HepG2 (cell line): ENCODE measurements around the gene GLUD2. TPM values are rescaled to one million over a fixed set of nuclear protein-coding genes. Genes with fewer than 3 reads are reported as not detected.
A peak's percentile ranks its signal among the peaks of the same experiment; 100 is the strongest.

Experiments used
- ARID4A ChIP-seq: sonication (generic); formaldehyde crosslinking; IDR thresholded peaks from 2 replicates; pipeline ENCODE4 v1.5.0; 2020; ENCODE audit warnings: mild to moderate bottlenecking, missing genetic modification reagents, borderline replicate concordance
- ESRRA ChIP-seq: sonication (generic); formaldehyde crosslinking; IDR thresholded peaks from 2 replicates; pipeline ENCODE4 v1.5.1; 2020; ENCODE audit warnings: mild to moderate bottlenecking, low read depth, missing genetic modification reagents
- FOSL1 ChIP-seq: sonication (generic); formaldehyde crosslinking; IDR thresholded peaks from 2 replicates; pipeline ENCODE4 v1.9.0; 2021; ENCODE audit warnings: missing genetic modification reagents, borderline replicate concordance
- FOSL2 ChIP-seq: sonication (generic); formaldehyde crosslinking; IDR thresholded peaks from 2 replicates; pipeline ENCODE4 v1.4.0; 2020; ENCODE audit warnings: missing genetic modification reagents
- HNRNPL ChIP-seq: fragments of 200-400 bp; formaldehyde crosslinking; IDR thresholded peaks from 2 replicates; pipeline ENCODE4 v1.6.1; 2017; ENCODE audit warnings: mild to moderate bottlenecking, low read depth, low read length
- HOMEZ ChIP-seq: IDR thresholded peaks from 2 replicates; pipeline ENCODE4 v1.6.1; 2016; ENCODE audit warnings: low read depth
- HOXD1 ChIP-seq: sonication (generic); formaldehyde crosslinking; IDR thresholded peaks from 2 replicates; pipeline ENCODE4 v1.5.0; 2020; ENCODE audit warnings: missing genetic modification reagents
- ISX ChIP-seq: sonication (generic); formaldehyde crosslinking; conservative IDR thresholded peaks from 2 replicates; pipeline ENCODE4 v1.5.0; 2020; ENCODE audit warnings: missing genetic modification reagents
- KAT2B ChIP-seq: fragments of 150-350 bp; IDR thresholded peaks from 2 replicates; pipeline ENCODE4 v1.6.1; 2014; ENCODE audit warnings: low read depth, low read length, borderline replicate concordance
- KLF11 ChIP-seq: IDR thresholded peaks from 2 replicates; pipeline ENCODE4 v1.6.1; 2016; ENCODE audit warnings: missing compliant biosample characterization
- MAFF ChIP-seq: IDR thresholded peaks from 2 replicates; pipeline ENCODE4 v1.6.1; 2011; ENCODE audit warnings: low read depth, low read length, improper control_type of control experiment
- MAFK ChIP-seq, 2 experiments: IDR thresholded peaks in 1 of 2; conservative IDR thresholded peaks in 1 of 2; 2 replicates each; pipeline ENCODE4 v1.6.1; 2011; ENCODE audit warnings: improper control_type of control experiment in 2 of 2, low read length in 2 of 2
- MAZ ChIP-seq, 2 experiments: sonication (generic) in 1 of 2; formaldehyde crosslinking in 1 of 2; IDR thresholded peaks; 2 replicates each; pipeline versions ENCODE4 v1.5.0 to v1.6.1; 2012 to 2020; ENCODE audit warnings: low read depth in 2 of 2, mild to moderate bottlenecking in 2 of 2, borderline replicate concordance in 1 of 2, improper control_type of control experiment in 1 of 2, low read length in 1 of 2, missing genetic modification reagents in 1 of 2, moderate library complexity in 1 of 2
- NFYC ChIP-seq: IDR thresholded peaks from 2 replicates; pipeline ENCODE4 v1.6.1; 2016; ENCODE audit warnings: missing genetic modification reagents, missing compliant biosample characterization
- NR3C1 ChIP-seq: sonication (generic); formaldehyde crosslinking; IDR thresholded peaks from 2 replicates; pipeline ENCODE4 v1.4.0; 2020; ENCODE audit warnings: missing genetic modification reagents
- ONECUT2 ChIP-seq: sonication (generic); formaldehyde crosslinking; IDR thresholded peaks from 2 replicates; pipeline ENCODE4 v1.4.0; 2020; ENCODE audit warnings: missing genetic modification reagents
- RFXANK ChIP-seq: IDR thresholded peaks from 2 replicates; pipeline ENCODE4 v1.6.1; 2016
- SALL1 ChIP-seq: sonication (generic); formaldehyde crosslinking; IDR thresholded peaks from 2 replicates; pipeline ENCODE4 v1.8.0; 2022; ENCODE audit warnings: mild to moderate bottlenecking, missing genetic modification reagents
- SETDB1 ChIP-seq: sonication (generic); formaldehyde crosslinking; IDR thresholded peaks from 2 replicates; pipeline ENCODE4 v1.5.1; 2020; ENCODE audit warnings: missing genetic modification reagents, mild to moderate bottlenecking, borderline replicate concordance
- SIX1 ChIP-seq: sonication (generic); formaldehyde crosslinking; IDR thresholded peaks from 2 replicates; pipeline ENCODE4 v1.4.0; 2020; ENCODE audit warnings: missing genetic modification reagents, borderline replicate concordance
- SMARCE1 ChIP-seq: fragments of 450-650 bp; IDR thresholded peaks from 2 replicates; pipeline ENCODE4 v1.6.1; 2017; ENCODE audit warnings: borderline replicate concordance
- ZBTB37 ChIP-seq: sonication (generic); formaldehyde crosslinking; IDR thresholded peaks from 2 replicates; pipeline ENCODE4 v1.4.0; 2020; ENCODE audit warnings: mild to moderate bottlenecking, missing genetic modification reagents
- ZBTB7A ChIP-seq: sonication (generic); formaldehyde crosslinking; IDR thresholded peaks from 2 replicates; pipeline ENCODE4 v1.8.0; 2022; ENCODE audit warnings: mild to moderate bottlenecking, missing genetic modification reagents
- ZKSCAN8 ChIP-seq: IDR thresholded peaks from 2 replicates; pipeline ENCODE4 v1.6.1; 2016; ENCODE audit warnings: borderline replicate concordance, missing genetic modification reagents, missing compliant biosample characterization
- ZNF225 ChIP-seq: sonication (generic); formaldehyde crosslinking; IDR thresholded peaks from 2 replicates; pipeline ENCODE4 v1.4.0; 2020; ENCODE audit warnings: mild to moderate bottlenecking, missing genetic modification reagents
- ZNF296 ChIP-seq: sonication (generic); formaldehyde crosslinking; conservative IDR thresholded peaks from 2 replicates; pipeline ENCODE4 v1.5.0; 2020; ENCODE audit warnings: mild to moderate bottlenecking, missing genetic modification reagents
- ZSCAN30 ChIP-seq: sonication (generic); formaldehyde crosslinking; IDR thresholded peaks from 2 replicates; pipeline ENCODE4 v1.5.0; 2020; ENCODE audit warnings: mild to moderate bottlenecking, missing genetic modification reagents
- polyA plus RNA-seq, 8 experiments: library from polyadenylated mRNA; depleted of rRNA in 3 of 8; stranded (reverse) in 7 of 8; unstranded in 1 of 8; fragments of >200 nt; fragmentation: Illumina TruSeq in 4 of 8; extraction: Trizol in 4 of 8; gene quantifications; 2 replicates each; pipeline versions ENCODE4 v1.2.1 to v1.2.3, GENCODE V29; 2011 to 2016; ENCODE audit warnings: low read depth in 4 of 8, missing spikeins in 1 of 8, mixed read lengths in 1 of 8; ENCODE audit not compliant: insufficient read depth in 1 of 8
- total RNA-seq, 5 experiments: library from RNA; depleted of rRNA; stranded (reverse); fragments of >200 nt; fragmentation: Illumina TruSeq; extraction: Trizol; gene quantifications; 2 replicates each; pipeline ENCODE4 v1.2.3, GENCODE V29; 2016; ENCODE audit warnings: low read depth in 1 of 5

Gene GLUD2
- total and polyA plus RNA-seq, 2 of the 13 experiments (the other 11 are each of a cell fraction or from before 2014, with no cell fraction given): 3.4 to 8.0 TPM

- TF ChIP-seq ARID4A (CRISPR knock-in tag) (no peak), SALL1 (CRISPR knock-in tag) (peak; percentile 19; the same call in 1 of the 2 replicates), NR3C1 (CRISPR knock-in tag) (no peak), ZNF225 (CRISPR knock-in tag) (no peak), KAT2B (peak; percentile 96), MAZ (IDR thresholded peaks at IDR 0.05; ENCODE audit: borderline replicate concordance, low read depth, low read length) (no peak), MAZ (CRISPR knock-in tag; IDR thresholded peaks at IDR 0.05; ENCODE audit: low read depth) (no peak), NFYC (no peak), HOMEZ (CRISPR knock-in tag) (0 out of 2 replicates have a peak, but pooled peaks have one; percentile 39), ZBTB37 (CRISPR knock-in tag) (no peak), ZNF296 (CRISPR knock-in tag) (no peak), RFXANK (no peak), KLF11 (CRISPR knock-in tag) (no peak), ONECUT2 (CRISPR knock-in tag) (peak; percentile 78; the same call in 1 of the 2 replicates), ESRRA (CRISPR knock-in tag) (no peak), HOXD1 (no peak), ZKSCAN8 (no peak), HNRNPL (no peak), SETDB1 (CRISPR knock-in tag) (no peak), ISX (CRISPR knock-in tag) (no peak), MAFF (no peak), FOSL1 (no peak), SMARCE1 (no peak), FOSL2 (CRISPR knock-in tag) (peak; percentile 80), ZBTB7A (CRISPR knock-in tag) (no peak), ZSCAN30 (no peak), MAFK (conservative IDR thresholded peaks at IDR 0.05 in 1 of 2, IDR thresholded peaks at IDR 0.05 in 1 of 2; ENCODE audit: low read length in 2 of 2) (no peak), SIX1 (CRISPR knock-in tag) (no peak)
Observed at GRCh38 chrX:121030083-121030482, 17.3 kb upstream of the GLUD2 start (continued).
